Measurements from ENCODE around the gene UBE2J2.
"Not testable (repeated sequence)": the region's sequence is repeated elsewhere in the genome, so short reads cannot be mapped to it uniquely, and the experiment has no call there.

DNA sequence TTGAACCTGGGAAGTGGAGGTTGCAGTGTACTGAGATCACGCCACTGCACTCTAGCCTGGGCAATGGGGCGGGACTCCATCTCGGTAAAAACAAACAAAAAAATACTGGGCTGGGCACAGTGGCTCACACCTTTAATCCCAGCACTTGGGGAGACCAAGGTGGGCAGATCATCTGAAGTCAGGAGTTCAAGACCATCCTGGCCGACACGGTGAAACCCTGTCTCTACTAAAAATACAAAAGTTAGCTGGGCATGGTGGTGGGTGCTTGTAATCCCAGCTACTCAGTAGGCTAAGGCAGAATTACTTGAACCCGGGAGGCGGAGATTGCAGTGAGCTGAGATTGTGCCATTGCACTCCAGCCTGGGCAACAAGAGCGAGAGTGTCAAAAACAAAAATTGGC lies 42.5 kb upstream of the UBE2J2 start:
- not testable (repeated sequence) for TF ChIP-seq EZH2 (IDR thresholded peaks at IDR 0.05; ENCODE audit: insufficient read depth, poor library complexity, severe bottlenecking); EZH2phosphoT487 (IDR thresholded peaks at IDR 0.05; ENCODE audit: insufficient read depth, low read depth)
